Measurements from ENCODE around the gene GANAB. TPM values are rescaled to one million over a fixed set of nuclear protein-coding genes. Genes with fewer than 3 reads are reported as not detected.

The GANAB gene
- total RNA-seq, 6 donors from 2014 or later = 82.3 to 240 (median 138) TPM

DNA sequence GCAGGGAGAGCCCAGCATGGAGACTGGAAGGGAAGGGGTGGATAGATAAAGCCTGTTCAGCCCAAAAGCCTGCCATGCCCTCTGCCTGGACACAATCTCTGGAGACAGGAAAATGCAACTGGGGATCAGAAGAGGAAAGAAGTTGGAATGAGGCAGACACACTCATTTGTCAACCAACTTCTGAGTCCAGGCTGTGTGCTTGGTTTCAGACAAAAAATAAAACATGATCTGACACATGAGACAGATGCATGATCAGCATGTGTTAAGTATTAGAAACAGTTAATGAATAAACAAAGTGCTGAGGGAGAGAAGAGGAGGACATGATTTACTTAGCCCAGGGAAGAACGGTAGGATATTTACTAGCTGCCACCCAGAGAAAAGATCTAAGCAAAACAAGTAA, 42.1 kb upstream of the GANAB start:
- Histone ChIP-seq H3K27me3 (peaks cover 0 to 10% (median 7%) of the 10 kb centered on the region in 4 donors), H3K36me3 (peaks cover 3 to 38% (median 32%) of the 10 kb centered on the region in 4 donors), H3K9me3 (no peaks in the 10 kb centered on the region), H3K27ac (no peak overlapping the region), H3K4me1 (peaks cover 0 to 10% (median 4%) of the 10 kb centered on the region in 4 donors), H3K4me3 (peak overlapping the region in 2 of 4 donors; percentile 22 to 34)
- ATAC-seq (ENCODE audit: low FRiP score in 2 of 2) (no peak), DNase-seq (no peak)
- TF ChIP-seq POLR2A (IDR thresholded peaks at IDR 0.05) (no peak), CTCF (IDR thresholded peaks at IDR 0.05) (no peak), POLR2AphosphoS5 (IDR thresholded peaks at IDR 0.05) (no peak), EP300 (IDR thresholded peaks at IDR 0.05) (no peak)
- WGBS, 2 donors = 49 to 62% methylated on average over 1 of the region's 1 CpG

DNA sequence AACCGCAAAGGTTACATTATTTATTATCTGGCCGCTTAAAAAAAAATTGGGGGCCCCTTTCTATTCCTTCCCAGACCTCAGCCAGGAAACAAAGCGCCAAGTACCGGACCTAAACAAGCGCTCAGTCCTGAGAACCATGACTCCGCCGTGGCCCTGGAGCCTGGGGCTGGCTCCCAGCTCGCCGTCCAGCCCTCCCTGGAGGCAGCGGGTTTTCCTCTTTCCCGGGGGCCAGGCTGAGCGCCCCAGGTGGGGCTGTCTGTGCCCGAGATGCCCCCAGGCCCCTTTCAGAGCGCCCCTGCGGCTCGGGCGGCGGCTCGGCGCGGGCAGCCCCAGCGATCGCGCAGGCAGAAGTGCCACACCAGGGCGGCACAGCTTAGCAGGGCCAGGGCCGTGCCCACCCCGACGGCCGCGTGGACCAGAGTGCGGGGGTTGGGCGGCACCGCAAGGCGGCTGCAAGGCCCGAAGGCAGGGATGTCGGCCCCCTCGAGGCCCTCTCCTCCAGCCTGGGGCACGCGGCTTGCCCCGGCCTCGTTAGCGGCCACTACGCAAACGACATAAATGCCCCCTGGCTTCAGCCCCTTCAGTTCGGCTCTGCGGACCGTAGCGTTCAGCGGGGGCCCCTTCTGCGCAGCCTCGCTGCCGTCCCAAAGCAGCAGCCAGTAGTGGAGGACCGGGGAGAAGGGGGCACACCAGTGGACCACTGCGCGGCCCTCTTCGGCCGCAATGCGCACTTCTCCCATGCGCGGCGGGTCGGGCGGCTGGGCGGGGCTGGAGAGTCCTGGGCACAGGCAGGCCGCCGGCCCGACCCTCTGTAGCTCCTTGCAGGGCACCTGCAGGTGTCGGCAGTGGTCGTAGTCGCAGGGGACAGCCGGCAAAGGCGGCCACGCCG, 41.3 kb upstream of the GANAB start:
- H3K9me3 ChIP-seq = no peaks in the 10 kb centered on the region
- peaks cover 3 to 32% (median 28%) of the 10 kb centered on the region in 4 donors for H3K36me3 ChIP-seq
- H3K27ac ChIP-seq = peak overlapping the region in 2 of 4 donors; percentile 3 to 17
- H3K4me1 ChIP-seq = peaks cover 0 to 10% (median 4%) of the 10 kb centered on the region in 4 donors
- WGBS, 2 donors = 44 to 74% methylated on average over 22 to 47 of the region's 74 CpGs
- TF ChIP-seq POLR2A (IDR thresholded peaks at IDR 0.05) (peak in 1 of 4 donors; percentile 11), POLR2AphosphoS5 (IDR thresholded peaks at IDR 0.05) (no peak)
- peak in 1 of 2 donors; percentile 60 for ATAC-seq (ENCODE audit: low FRiP score in 2 of 2)
- DNase-seq = peak in 1 of 2 donors; percentile 87
- peak overlapping the region in 3 of 4 donors; percentile 14 to 34 (median 22) for H3K4me3 ChIP-seq
- H3K27me3 ChIP-seq = peaks cover 0 to 10% (median 7%) of the 10 kb centered on the region in 4 donors

DNA sequence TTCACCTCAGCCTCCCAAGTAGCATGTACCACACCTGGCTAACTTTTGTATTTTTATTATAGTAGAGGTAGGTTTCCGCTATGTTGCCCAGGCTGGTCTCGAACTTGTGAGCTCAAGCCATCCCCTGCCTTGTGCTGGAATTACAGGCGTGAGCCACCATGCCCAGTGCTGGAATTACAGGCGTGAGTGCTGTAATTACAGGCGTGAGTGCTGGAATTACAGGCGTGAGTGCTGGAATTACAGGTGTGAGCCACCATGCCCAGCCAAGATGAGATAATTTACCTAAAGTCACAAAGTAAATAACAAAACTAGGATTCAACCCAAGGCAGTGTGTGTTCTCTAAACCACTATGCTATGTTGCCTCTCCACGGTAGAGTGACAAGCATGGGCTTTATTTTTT, 36.1 kb upstream of the GANAB start:
- TF ChIP-seq EP300 (IDR thresholded peaks at IDR 0.05) (no peak), POLR2A (IDR thresholded peaks at IDR 0.05) (no peak), CTCF (IDR thresholded peaks at IDR 0.05) (no peak), POLR2AphosphoS5 (IDR thresholded peaks at IDR 0.05) (no peak)
- peaks cover 0 to 4% (median under 1%) of the 10 kb centered on the region in 4 donors for H3K36me3 ChIP-seq
- H3K4me3 ChIP-seq = no peak overlapping the region
- no peak overlapping the region for H3K27ac ChIP-seq
- H3K27me3 ChIP-seq = peaks cover 0 to 3% (median 1%) of the 10 kb centered on the region in 4 donors
- peaks cover 15 to 34% (median 22%) of the 10 kb centered on the region in 4 donors for H3K4me1 ChIP-seq
- 88 to 93% methylated on average over 7 of the region's 7 CpGs for WGBS, 2 donors
- no peak for DNase-seq
- ATAC-seq (ENCODE audit: low FRiP score in 2 of 2) = no peak
- no peaks in the 10 kb centered on the region for H3K9me3 ChIP-seq

DNA sequence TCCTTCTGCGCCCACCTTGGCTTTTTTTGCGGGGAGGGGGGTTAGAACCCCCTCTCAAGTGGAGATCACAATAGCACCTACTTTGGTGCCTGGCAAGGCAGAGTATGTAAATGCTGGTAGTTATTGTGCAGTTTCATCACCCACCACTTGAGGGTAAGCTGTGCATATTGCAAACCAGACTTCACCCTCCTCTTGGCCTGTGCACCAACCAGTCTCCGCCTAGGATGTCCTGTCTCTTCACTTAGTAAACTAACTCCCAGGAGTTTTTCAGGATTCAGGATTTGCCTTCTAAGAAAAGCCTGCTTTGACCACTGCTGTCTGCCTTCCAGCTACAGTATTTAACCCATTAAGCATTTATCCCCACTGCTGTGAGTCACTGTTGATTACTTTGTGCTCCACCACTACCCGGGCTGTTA, 34.4 kb upstream of the GANAB start:
- Histone ChIP-seq H3K27ac (peak overlapping the region in 2 of 4 donors; percentile 25 to 48), H3K4me1 (peaks cover 15 to 43% (median 24%) of the 10 kb centered on the region in 4 donors), H3K4me3 (no peak overlapping the region), H3K9me3 (no peaks in the 10 kb centered on the region), H3K27me3 (no peaks in the 10 kb centered on the region), H3K36me3 (peaks cover 0 to 21% (median 12%) of the 10 kb centered on the region in 4 donors)
- 32 to 44% methylated on average over 2 to 4 of the region's 4 CpGs for WGBS, 2 donors
- DNase-seq = peak in 1 of 2 donors; percentile 53
- peak; percentile 81 to 82 for ATAC-seq (ENCODE audit: low FRiP score in 2 of 2)
- TF ChIP-seq CTCF (IDR thresholded peaks at IDR 0.05) (peak; percentile 38 to 60 (median 46)), EP300 (IDR thresholded peaks at IDR 0.05) (no peak), POLR2A (IDR thresholded peaks at IDR 0.05) (no peak), POLR2AphosphoS5 (IDR thresholded peaks at IDR 0.05) (no peak)

All from upper lobe of left lung (tissue), 6 donors.